Daoy (cell line): ENCODE data around the gene ING4. TPM values are rescaled to one million over a fixed set of nuclear protein-coding genes. Genes with fewer than 3 reads are reported as not detected.

Experiments used
- DNase-seq: peaks from one replicate; pipeline ENCODE4 v3.0.0-alpha.2; 2015; ENCODE audit warnings: low read depth
- total RNA-seq: library from RNA; depleted of rRNA; stranded (reverse); fragments of >200 nt; shearing (Covaris generic); gene quantifications from 2 replicates; pipeline ENCODE4 v1.2.3, GENCODE V29; 2014

Gene ING4
- total RNA-seq, 1 experiment from 2014 or later = 23.4 TPM

DNA sequence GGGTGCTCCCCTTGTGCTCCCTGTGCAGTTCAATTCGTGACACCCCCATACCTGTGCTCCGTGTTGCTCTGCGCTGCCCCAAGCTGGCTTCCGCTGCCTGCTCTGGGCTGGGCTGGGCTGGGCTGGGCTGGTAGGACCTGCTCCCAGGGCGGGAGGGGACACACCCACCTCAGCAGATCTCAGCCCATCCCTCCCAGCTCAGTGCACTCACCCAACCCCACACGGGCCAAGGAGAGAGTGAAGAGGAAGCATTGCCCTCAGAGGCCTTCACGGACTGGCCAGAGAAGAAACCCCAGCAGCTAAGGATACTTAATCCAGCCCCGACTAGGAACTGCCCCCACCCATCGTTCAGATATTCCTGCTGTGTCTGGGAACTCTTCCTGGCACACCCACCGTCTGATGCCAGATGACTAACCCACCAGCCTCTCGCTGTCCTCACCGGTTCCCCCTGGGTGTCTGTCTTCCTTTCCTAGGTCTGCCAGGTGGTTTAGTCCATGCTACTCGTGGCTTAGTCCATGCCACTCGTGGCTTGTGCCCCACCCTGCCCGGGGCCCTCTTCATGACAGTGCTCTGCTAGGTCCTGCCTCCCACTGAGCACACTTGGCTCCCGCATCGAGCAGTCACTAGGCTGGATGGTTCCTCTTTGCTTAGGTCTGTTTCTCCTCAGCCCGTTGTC lies 26.9 kb downstream of the ING4 start, which contains the start of gene LPAR5:
Gene LPAR5, minus strand, starts transcription at position 104 of the 676 bp plus-strand sequence. CDS start 14,711 bp downstream, outside the sequence.
- DNase-seq = peak; percentile 76

DNA sequence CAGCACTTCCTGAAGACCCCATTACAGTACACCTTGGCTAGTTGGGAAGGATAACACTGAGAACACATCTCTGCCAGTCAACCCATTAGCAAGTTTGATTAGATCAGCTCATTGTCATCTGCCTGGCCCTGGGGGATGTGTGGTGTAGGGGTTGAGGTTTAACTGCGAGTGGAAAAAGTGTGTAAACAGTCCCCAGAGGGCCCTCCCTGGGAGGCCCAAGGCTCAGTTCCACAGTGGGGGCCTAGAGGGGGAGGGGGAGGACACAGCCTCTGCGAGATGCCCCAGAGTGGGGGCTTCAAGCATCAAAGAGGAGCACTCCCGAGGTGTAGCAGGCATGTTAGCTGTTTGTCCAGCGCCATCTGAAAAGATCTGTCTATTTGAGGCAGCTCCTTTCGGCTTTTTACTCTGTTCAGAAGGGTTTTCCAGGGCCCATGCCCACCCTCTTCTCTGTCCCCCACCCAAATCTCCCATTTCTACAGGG lies 27.5 kb downstream of the ING4 start:
- no peak for DNase-seq

DNA sequence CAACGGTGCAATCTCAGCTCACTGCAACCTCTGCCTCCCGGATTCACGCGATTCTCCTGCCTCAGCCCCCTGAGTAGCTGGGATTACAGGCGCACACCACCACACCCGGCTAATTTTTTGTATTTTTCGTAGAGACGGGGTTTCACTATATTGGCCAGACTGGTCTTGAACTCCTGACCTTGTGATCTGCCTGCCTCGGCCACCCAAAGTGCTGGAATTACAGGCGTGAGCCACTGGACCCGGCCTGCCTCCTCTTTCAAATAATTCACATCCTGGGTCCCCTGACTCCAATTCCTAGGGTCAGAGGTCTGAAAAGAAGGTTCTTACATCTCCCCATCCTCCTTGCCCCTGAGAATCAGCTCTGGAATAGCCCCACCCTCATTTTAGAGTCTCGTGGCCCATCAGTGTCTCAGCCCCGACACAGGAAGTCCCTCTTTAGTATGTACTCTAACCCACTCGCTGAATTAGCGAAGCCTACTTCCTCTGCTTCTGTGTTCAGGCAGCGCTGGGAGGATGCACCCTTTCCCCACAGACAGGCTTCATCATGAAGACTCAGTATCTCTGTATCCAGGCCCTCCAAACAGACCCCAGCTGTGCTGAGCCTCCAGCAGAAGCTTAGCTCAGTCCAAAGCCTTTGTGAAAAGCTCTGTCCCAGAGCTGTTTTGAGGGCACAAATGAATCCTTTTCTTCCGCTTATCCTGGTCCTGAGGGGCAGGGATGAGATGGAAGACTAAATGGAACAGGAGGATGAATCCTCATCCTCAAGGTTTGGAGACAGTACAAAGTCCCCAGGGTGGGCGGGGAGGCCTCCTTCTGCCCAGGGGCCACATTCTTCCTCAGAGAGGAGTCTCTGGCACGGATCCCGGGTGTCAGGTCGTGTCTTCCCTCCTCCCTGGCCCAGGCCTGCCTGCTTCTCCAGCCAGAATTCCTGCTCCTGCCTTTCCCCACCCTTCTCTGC lies 30.6 kb downstream of the ING4 start:
- peak; percentile 42 for DNase-seq

DNA sequence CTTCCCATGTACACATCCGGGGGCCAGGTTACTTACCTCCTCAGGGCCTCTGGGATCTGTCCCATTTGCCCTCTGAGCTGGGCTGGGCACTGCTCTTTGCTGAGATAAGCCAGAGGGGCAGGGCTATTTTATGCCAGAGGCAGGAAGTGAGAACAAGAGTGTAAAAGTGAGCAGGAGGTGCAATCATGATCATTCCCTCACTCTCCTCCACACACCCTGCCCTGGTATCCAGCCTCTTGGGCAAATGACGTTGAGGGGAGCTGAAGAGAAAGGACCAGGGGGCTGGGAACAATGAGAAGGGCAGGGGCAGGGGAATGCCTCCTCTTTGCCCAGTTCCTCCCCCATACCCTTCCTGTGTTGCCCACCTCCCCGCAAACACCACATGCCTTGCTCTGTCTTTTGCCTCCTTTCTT lies 31.4 kb downstream of the ING4 start:
- DNase-seq = no peak

DNA sequence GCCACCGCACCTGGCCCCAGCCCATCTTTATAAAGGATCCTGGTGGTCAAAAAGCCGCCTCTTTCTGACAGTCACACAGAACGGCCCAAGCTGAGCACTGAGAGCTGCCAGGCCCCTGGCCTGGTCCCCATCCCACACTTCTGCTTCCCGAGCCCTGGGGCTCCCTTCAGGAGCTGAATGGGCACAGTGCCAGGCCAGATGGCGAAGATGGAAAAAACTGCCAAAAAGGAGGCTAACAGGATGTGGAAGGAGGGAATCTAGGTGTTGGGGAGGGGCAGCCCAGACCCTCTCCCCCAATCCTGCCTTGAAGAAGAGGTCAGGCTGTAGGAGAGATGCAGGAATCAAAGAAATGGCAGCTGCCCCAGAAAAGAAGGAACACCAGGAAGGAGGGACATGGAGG lies 32.2 kb downstream of the ING4 start:
- DNase-seq = no peak

DNA sequence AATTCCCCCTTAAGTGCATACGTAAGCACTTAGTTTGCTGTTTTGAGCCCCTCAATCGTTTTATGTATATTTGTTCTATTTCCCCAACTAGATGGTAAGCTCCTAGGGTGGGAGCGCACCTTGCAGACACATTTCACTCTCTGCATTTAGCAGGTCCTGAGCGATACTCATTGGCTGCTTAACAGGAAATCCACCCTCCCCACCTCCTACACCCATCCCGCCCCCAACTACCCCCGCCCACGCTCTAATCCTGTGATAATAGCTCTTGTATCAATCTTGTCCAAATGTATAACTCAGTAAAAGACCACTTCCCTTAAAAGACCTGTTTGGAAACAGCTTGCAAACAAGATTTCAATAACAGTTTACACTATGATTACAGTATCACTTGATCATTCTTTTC lies 35.3 kb downstream of the ING4 start:
- DNase-seq = no peak

DNA sequence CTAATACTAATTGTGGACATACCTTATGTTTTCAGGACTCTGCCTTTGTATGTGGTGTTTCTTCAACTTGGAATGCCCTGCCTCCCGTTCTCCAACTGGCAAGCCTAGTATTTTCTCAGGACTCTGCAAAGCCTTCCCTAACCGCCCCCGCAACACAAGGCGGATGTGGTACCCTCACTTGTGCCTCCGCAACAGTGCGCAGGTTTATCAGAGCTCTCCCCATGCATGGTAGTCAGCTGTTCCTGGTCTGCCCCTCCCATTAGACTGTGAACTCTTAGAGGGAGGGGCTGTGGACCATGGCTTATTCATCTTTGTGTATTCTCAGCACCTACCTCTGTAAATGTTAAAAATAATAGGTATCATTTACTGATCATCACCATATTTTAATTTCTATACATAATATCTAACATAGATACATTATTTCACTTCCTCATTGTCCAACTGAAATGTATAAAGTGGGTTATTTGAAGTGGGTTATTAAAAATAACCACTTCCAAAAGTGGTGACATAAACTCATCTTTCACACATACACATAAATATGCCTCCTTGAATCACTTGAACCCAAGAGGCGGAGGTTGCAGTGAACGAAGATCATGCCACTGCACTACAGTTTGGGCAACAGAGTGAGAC lies 36.1 kb downstream of the ING4 start:
- DNase-seq = peak; percentile 35

DNA sequence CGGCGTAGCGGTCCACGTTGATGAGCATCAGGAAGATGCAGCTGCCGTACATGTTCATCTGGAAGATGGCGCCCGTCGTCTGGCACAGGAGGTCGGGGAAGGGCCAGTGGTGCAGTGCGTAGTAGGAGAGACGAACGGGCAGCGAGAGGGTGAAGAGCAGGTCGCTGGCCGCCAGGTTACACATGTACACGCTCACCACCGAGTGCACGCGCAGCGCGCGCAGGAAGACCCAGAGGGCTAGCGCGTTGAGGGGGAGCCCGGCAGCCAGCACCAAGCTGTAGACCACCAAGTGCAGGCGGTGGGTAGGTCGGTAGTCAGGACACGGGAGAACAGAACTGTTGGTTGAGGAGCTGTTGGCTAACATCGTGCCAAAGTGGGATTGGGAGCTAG lies 42.0 kb downstream of the ING4 start:
- no peak for DNase-seq

DNA sequence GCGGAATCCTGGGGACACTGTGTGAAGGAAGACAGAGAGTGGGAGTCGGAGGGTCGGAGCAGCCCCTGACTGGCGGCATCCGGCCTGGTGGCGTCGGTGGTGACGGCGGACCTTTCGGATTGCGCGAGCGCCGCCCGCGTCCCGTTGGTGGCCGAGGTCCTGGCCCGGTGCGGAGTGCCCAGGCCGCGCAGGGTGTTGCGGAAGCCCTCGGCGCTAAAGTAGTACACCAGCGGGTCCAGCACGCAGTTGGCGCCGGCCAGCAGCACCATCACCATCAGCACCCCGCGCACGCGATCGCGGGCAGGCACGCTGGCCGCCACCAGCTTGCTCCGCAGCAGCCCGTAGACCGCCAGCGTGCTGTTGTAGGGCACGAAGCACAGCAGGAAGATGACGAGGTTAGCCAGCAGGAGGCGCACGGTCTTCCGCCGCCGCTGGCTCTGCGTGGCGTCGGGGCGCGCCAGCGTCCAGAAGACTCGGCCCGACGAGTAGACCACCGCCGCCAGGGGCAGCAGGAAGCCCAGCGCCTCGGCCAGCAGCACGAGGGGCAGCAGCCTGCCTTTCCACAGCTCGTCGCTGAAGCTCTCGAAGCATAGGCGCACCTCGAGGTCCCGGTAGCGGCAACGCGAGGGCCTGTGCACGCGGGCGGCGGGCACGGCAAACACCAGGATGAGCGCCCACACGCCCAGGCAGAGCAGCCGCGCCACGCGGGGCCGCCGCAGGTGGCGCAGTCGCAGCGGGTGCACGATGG lies 42.6 kb downstream of the ING4 start:
- no peak for DNase-seq

DNA sequence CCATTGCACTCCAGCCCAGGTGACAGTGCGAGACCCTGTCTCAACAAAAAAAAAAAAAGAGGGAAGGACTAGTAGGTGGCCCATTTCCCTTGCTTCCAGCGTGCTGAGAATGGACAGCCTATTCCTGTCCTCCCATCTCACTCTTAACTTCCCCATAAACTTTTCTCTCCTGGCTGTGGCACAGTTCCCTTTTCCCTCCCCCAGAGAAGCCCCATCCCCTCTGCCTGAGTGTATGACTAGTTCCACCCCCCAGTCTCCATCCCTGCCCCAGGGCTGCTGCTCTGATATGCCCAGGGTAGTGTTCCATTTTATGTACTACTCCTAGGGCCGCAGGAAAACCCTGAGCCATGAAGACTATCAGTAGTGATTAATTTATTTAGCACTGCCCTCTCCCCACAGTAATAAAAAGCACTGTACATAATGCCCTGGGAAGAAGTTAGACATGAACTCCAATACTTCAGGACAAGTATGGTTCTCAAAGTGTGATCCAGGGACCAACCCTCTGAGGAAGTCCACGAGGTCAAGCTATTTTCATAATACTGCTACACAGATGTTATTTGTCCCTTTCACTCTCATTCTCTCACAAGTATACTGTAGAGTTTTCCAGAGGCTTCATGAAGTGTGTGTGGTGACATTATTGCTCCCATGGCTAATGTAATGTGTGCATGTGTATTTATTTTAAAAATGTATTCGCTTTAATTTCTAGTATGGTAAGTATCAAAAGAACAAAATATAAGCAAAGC lies 44.3 kb downstream of the ING4 start:
- no peak for DNase-seq

DNA sequence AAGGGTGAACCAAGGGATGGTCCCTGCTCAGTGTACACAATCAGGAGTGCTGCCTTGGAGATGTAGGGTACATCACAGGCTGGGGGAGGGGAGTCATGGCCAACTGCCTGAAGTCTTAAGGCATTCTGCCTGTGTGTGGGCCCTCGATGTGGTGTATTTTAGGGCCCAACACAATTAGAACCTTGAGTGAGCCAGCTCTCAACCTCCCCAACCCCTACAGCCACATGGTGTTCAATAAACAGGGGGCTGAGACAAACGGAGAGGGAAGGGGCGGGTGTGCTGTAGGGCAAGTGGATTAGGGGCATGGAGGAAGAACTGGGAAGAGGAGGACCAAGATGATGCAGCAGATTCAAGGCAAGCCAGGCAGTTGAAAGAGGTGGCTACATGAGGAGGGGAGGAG lies 47.1 kb downstream of the ING4 start:
- no peak for DNase-seq

DNA sequence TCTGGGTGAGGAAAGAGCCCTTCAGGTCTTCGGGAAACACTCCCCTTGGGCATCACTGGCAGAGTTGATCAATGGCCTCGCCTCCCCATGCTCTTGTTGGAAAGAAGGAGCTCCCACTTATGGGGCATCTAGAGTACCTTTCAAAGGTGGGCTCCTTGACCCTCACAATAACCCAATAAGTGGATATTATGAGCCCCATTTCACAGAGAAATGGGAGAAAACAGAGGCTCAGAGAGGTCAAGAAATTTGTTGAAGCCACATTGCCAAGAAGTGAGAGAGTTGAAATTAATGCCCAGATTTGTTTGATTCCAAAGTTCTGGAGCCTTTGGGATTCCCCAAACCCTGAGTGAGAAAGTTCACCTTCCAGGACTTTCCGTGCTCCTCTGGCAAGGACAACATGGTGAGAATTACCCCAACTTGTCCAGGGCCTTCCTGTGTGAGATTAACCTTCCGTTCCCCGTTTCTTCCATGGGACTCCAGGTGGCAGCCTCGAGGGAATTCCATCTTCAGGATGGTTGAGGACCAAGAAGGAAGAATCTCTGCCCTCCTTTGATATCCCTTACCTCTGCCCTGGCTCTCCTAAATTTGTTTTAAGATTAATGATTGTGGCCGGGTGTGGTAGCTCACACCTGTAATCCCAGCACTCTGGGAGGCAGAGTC lies 48.3 kb downstream of the ING4 start:
- DNase-seq = peak; percentile 17

DNA sequence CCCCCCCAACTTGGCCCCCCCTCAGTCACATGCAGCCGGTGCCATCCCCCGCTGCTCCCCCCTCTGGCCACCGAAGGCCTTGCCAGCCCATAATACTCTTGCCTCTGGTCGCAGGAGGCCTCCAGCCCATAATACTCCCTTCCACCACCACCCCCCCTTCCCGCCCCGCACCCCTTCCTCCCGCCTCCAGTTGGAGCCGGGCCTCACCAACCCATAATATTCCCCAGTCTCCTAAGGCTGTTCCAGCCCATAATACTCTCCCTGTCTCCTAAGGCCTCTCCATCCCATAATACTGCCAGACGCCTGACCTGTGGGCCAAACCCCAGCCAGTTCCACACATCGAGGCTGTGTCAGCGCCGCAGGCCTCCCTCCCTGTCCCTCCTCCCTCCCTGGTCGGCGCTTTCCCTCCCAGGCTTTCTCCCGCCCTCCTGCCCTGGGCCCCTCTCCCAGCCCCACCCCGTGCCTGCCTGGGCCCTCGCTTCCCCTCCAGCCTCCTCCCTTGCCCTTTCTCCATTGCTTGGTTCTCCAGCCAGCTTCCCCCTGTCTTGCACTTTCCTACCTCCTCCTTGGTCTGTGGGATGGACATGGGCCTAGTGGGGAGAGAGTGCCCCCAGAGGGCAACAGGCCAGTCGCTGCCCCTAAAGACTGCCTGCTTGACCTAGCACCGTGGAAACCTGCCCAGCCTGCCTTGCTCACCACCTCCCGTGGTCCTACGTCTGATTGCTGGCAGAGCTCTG lies 49.0 kb downstream of the ING4 start:
- peak; percentile 98 for DNase-seq

DNA sequence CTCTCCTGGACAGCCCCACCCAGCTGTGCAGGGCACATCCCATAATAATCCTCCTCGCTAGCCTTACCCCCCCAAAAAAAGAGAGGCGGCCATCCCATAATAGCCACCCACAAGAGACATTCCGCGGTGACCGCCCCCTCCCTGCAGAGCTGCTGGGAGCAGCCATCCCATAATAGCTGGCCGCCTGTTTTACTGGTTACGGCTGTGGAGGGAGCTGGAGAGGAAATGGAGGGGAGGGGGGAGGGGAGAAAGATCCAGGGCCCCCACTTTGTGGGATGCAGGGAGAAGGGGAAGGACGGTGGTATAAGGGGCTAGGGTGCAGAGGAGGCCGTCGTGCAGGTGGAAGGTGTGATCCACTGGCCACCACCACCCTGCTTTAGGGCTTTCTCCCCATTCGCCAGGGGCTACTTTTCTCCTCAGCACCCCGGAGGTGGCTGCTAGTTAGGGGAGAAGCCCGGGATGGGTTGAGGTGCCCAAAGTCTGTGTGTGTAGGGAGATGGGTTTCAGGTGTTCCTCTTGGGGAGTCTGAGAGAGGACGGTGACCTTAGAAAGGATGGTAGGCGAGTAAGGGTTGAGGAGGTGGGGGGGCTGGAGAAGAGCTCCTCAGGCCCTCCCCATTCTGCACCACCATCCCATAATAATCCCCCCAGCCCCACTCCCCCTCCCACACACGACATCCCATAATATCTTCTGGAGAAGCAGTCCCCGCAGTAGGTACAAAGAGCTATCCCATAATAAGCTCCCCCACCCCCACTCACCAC lies 49.7 kb downstream of the ING4 start:
- peak; percentile 86 for DNase-seq

DNA sequence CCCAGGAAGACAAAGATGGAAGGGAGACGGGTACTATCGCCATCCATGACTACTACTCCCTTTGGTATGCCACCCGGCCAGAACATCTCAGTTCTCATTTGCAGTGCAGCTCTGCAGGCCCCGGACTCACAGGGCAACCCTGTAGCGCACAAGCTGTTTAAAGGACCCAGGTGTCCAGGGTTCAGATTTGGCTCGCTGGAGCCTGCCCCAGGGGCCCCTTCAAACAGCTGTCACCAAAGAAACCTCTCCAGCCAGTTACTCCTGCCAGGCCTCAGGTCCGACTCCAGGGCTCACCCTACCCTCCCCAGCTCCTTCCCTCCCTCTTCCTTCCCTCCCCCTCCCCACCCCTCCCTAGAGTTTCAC lies 50.3 kb downstream of the ING4 start:
- no peak for DNase-seq

DNA sequence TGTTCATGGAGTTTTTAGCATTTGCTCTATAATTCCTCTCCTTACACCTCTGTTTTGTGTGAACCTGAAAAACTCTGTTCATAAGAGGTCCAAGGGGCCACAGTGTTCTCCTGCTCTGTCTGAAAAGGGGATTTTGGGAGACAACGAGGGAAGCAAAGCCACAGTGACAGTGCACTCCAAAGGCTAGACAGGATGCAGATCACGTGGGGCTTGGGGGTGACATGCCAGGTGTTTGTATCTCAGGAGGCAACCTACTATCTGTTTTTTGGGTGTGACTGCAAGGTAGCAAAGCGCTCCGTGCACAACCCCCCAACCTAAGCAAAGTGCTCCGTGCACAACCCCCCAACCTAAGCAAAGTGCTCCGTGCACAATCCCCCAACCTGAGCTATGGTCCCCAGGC lies 50.7 kb downstream of the ING4 start:
- DNase-seq = peak; percentile 19

DNA sequence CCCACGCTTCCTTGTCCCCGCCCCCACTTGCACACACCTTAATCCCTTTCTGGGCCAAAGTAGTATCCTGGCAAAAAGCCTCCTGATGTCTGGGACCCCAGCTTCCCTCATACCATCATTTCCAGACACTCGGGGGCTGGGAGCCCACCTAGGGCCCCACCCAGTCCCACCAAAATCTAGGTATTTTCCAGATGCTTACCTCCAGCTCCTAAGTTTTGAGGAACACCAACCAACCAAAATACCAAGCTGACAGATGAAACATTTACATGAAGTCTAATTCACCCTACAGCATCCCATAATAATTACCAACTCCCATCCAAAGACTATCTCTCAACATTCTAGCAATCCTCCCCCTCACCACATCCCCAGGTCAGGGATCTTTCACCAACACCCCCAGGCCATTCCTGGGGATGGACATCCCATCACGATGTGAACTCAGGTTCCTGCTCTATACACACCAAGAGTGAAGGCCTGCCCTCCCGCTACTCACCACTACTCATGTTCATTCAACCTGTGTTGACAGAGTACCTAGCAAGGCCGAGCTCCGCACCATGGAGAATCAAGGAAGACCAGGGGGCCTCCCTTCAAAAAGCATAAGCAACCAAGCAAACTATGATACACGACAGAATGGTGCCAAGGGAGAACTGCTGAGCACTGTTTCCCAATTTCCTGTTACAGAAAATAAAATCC lies 54.2 kb downstream of the ING4 start:
- peak; percentile 12 for DNase-seq
